Brain microvascular endothelial cell (primary cell): ENCODE data around the gene RBBP4.

Experiments used
- DNase-seq: peaks from one replicate; pipeline ENCODE4 v3.0.0-alpha.2; 2020
- H3K27ac ChIP-seq: fragments of 250-450 bp; sonication (Bioruptor Pico); 2 replicates; pipeline ENCODE4 v1.5.1; 2020; ENCODE audit warnings: mild to moderate bottlenecking, moderate library complexity
- H3K27me3 ChIP-seq: fragments of 250-450 bp; sonication (Bioruptor Pico); replicated peaks from 2 replicates; pipeline ENCODE4 v1.5.1; 2020; ENCODE audit warnings: mild to moderate bottlenecking
- H3K36me3 ChIP-seq: fragments of 250-450 bp; sonication (Bioruptor Pico); replicated peaks from 2 replicates; pipeline ENCODE4 v1.5.1; 2020; ENCODE audit warnings: mild to moderate bottlenecking
- H3K4me3 ChIP-seq: 2 replicates; pipeline ENCODE4 v1.5.1; 2011; ENCODE audit warnings: low read depth, mild to moderate bottlenecking, control low read depth, low read length, moderate library complexity
- CTCF ChIP-seq: IDR thresholded peaks from 2 replicates; pipeline ENCODE4 v1.5.1; 2011; ENCODE audit warnings: low read depth, mild to moderate bottlenecking, moderate library complexity, low read length, control low read depth, inconsistent platforms; ENCODE audit errors: missing control alignments
- in situ Hi-C: cut with HindIII; loops from 2 replicates; pipeline ENCODE4 v1.10.0; 2017; ENCODE audit warnings: low sequenced_read_pairs, low pct_ligation_motif_present

RBBP4 gene

GRCh38 chr1:32727876-32728275 lies 76.9 kb downstream of the RBBP4 start:
- TF ChIP-seq CTCF = no peak
- Histone ChIP-seq H3K4me3 (no peak overlapping the region), H3K27ac (no peak overlapping the region), H3K36me3 (no peaks in the 10 kb centered on the region), H3K27me3 (no peaks in the 10 kb centered on the region)
- DNase-seq = no peak
- in situ Hi-C loops = no loop called here

GRCh38 chr1:32728413-32729077 lies 77.5 kb downstream of the RBBP4 start:
- Histone ChIP-seq H3K36me3 (no peaks in the 10 kb centered on the region), H3K27me3 (no peaks in the 10 kb centered on the region), H3K4me3 (no peak overlapping the region), H3K27ac (no peak overlapping the region)
- no peak for TF ChIP-seq CTCF
- in situ Hi-C loops = no loop called here
- no peak for DNase-seq

GRCh38 chr1:32729254-32730046 lies 78.4 kb downstream of the RBBP4 start:
- no peak for DNase-seq
- no peaks in the 10 kb centered on the region for H3K36me3 ChIP-seq
- no peak overlapping the region for H3K4me3 ChIP-seq
- peak; percentile 22 for TF ChIP-seq CTCF
- no peaks in the 10 kb centered on the region for H3K27me3 ChIP-seq
- H3K27ac ChIP-seq = no peak overlapping the region
- in situ Hi-C loops = no loop called here

- Histone ChIP-seq H3K27ac (no peak overlapping the region), H3K4me3 (no peak overlapping the region)
- no peak for TF ChIP-seq CTCF
Observed at GRCh38 chr1:32733582-32734321, 82.7 kb downstream of the RBBP4 start.

More at GRCh38 chr1:32733582-32734321, 82.7 kb downstream of the RBBP4 start:
- Histone ChIP-seq H3K27me3 (no peaks in the 10 kb centered on the region), H3K36me3 (no peaks in the 10 kb centered on the region)
- in situ Hi-C loops = no loop called here
- DNase-seq = peak; percentile 53
